WTC11 (cell line): ENCODE data around the gene PTPN2. TPM values are rescaled to one million over a fixed set of nuclear protein-coding genes. Genes with fewer than 3 reads are reported as not detected.

Experiments
- ATAC-seq: fragments of 200-7000 bp; cut with Tn5 transposase; 2 replicates; pipeline ENCODE4 v1.10.0; 2021; ENCODE audit warnings: mild to moderate bottlenecking, moderate library complexity
- CTCF ChIA-PET: fragments of 300-600 bp; sonication (Branson Sonifier 250); formaldehyde crosslinking; loops from one replicate; lab custom pipeline; 2021; ENCODE audit warnings: antibody characterized with exemption; lab: Charles Lee
- POLR2A ChIA-PET: fragments of 350-600 bp; sonication (Branson Sonifier 250); formaldehyde crosslinking; loops from one replicate; lab custom pipeline; 2021; ENCODE audit warnings: antibody characterized with exemption; lab: Charles Lee
- DNase-seq: peaks from one replicate; pipeline ENCODE4 v3.0.0; 2021; ENCODE audit warnings: low spot score
- H3K27ac Mint-ChIP-seq: 2 replicates; pipeline ENCODE4 v1.8.0; 2021; ENCODE audit warnings: mixed read lengths
- H3K27me3 Mint-ChIP-seq: 2 replicates; pipeline ENCODE4 v1.8.0; 2021; ENCODE audit warnings: low read depth, mild to moderate bottlenecking, moderate library complexity, mixed read lengths
- H3K36me3 Mint-ChIP-seq: 2 replicates; pipeline ENCODE4 v1.8.0; 2021; ENCODE audit warnings: mixed read lengths
- H3K4me1 Mint-ChIP-seq: 2 replicates; pipeline ENCODE4 v1.8.0; 2022; ENCODE audit warnings: mixed read lengths
- H3K4me3 Mint-ChIP-seq: 2 replicates; pipeline ENCODE4 v1.8.0; 2021; ENCODE audit warnings: mild to moderate bottlenecking, moderate library complexity, mixed read lengths
- H3K9me3 Mint-ChIP-seq: 2 replicates; pipeline ENCODE4 v1.8.0; 2021; ENCODE audit warnings: mixed read lengths
- ATF1 ChIP-seq: sonication (generic); formaldehyde crosslinking; IDR thresholded peaks from 2 replicates; pipeline ENCODE4 v1.8.1; 2023; ENCODE audit warnings: mild to moderate bottlenecking, moderate library complexity, missing genetic modification reagents
- FOXK1 ChIP-seq: sonication (generic); formaldehyde crosslinking; IDR thresholded peaks from 2 replicates; pipeline ENCODE4 v1.8.0; 2022; ENCODE audit warnings: mild to moderate bottlenecking, moderate library complexity, missing genetic modification reagents
- FOXP1 ChIP-seq: sonication (generic); formaldehyde crosslinking; IDR thresholded peaks from 2 replicates; pipeline ENCODE4 v1.8.0; 2022; ENCODE audit warnings: missing genetic modification reagents, mild to moderate bottlenecking, moderate library complexity, borderline replicate concordance
- GABPB1 ChIP-seq: sonication (generic); formaldehyde crosslinking; IDR thresholded peaks from 2 replicates; pipeline ENCODE4 v1.8.1; 2023; ENCODE audit warnings: mild to moderate bottlenecking, missing genetic modification reagents
- GTF2I ChIP-seq: fragments of 250-450 bp; sonication (Bioruptor Pico); conservative IDR thresholded peaks from 2 replicates; pipeline ENCODE4 v1.4.0; 2021; ENCODE audit warnings: mild to moderate bottlenecking
- HMGA2 ChIP-seq: fragments of 250-450 bp; sonication (Bioruptor Pico); IDR thresholded peaks from 2 replicates; pipeline ENCODE4 v1.4.0; 2021; ENCODE audit warnings: mild to moderate bottlenecking, moderate library complexity
- JAZF1 ChIP-seq: fragments of 250-450 bp; sonication (Bioruptor Pico); IDR thresholded peaks from 2 replicates; pipeline ENCODE4 v1.9.0; 2021; ENCODE audit warnings: moderate library complexity, mild to moderate bottlenecking, inconsistent platforms
- MXD4 ChIP-seq: fragments of 250-450 bp; sonication (Bioruptor Pico); IDR thresholded peaks from 2 replicates; pipeline ENCODE4 v1.8.0; 2021; ENCODE audit warnings: mild to moderate bottlenecking, moderate library complexity, borderline replicate concordance
- NFATC4 ChIP-seq: fragments of 250-450 bp; sonication (Bioruptor Pico); IDR thresholded peaks from 2 replicates; pipeline ENCODE4 v1.9.0; 2021; ENCODE audit warnings: mild to moderate bottlenecking
- NR3C1 ChIP-seq: sonication (generic); formaldehyde crosslinking; conservative IDR thresholded peaks from 2 replicates; pipeline ENCODE4 v1.8.1; 2023; ENCODE audit warnings: low read depth, mild to moderate bottlenecking, missing genetic modification reagents
- SOX15 ChIP-seq: fragments of 250-450 bp; sonication (Bioruptor Pico); IDR thresholded peaks from 2 replicates; pipeline ENCODE4 v1.9.0; 2021; ENCODE audit warnings: mild to moderate bottlenecking
- SP1 ChIP-seq: sonication (generic); formaldehyde crosslinking; conservative IDR thresholded peaks from 2 replicates; pipeline ENCODE4 v1.8.1; 2022; ENCODE audit warnings: missing genetic modification reagents
- ZBTB21 ChIP-seq: sonication (generic); formaldehyde crosslinking; IDR thresholded peaks from 2 replicates; pipeline ENCODE4 v1.8.1; 2023; ENCODE audit warnings: mild to moderate bottlenecking, missing genetic modification reagents, borderline replicate concordance
- ZNF396 ChIP-seq: fragments of 250-450 bp; sonication (Bioruptor Pico); IDR thresholded peaks from 2 replicates; pipeline ENCODE4 v1.8.0; 2021; ENCODE audit warnings: mild to moderate bottlenecking, moderate library complexity, borderline replicate concordance
- total RNA-seq: library from RNA; stranded (reverse); gene quantifications from 3 replicates; pipeline ENCODE4 v1.2.3, GENCODE V29; 2021
- TF ChIP-seq, protein P1 (sequence below): sonication (generic); formaldehyde crosslinking; IDR thresholded peaks from 2 replicates; pipeline ENCODE4 v1.8.1; 2023; ENCODE audit warnings: mild to moderate bottlenecking, missing genetic modification reagents
- TF ChIP-seq, protein P2 (sequence below): sonication (generic); formaldehyde crosslinking; IDR thresholded peaks from 2 replicates; pipeline ENCODE4 v1.8.0; 2022; ENCODE audit warnings: mild to moderate bottlenecking, missing genetic modification reagents
- TF ChIP-seq, protein P3 (sequence below): fragments of 250-450 bp; sonication (Bioruptor Pico); IDR thresholded peaks from 2 replicates; pipeline ENCODE4 v1.8.0; 2021; ENCODE audit warnings: mild to moderate bottlenecking
- TF ChIP-seq, protein P4 (sequence below): sonication (generic); formaldehyde crosslinking; IDR thresholded peaks from 2 replicates; pipeline ENCODE4 v1.8.0; 2023; ENCODE audit warnings: missing genetic modification reagents, mild to moderate bottlenecking, borderline replicate concordance
- TF ChIP-seq, protein P5 (sequence below): sonication (generic); formaldehyde crosslinking; IDR thresholded peaks from 2 replicates; pipeline ENCODE4 v1.8.1; 2023; ENCODE audit warnings: mild to moderate bottlenecking, missing genetic modification reagents, moderate library complexity
- TF ChIP-seq, protein P6 (sequence below): sonication (generic); formaldehyde crosslinking; IDR thresholded peaks from 2 replicates; pipeline ENCODE4 v1.8.1; 2022; ENCODE audit warnings: mild to moderate bottlenecking, moderate library complexity, missing genetic modification reagents

The PTPN2 gene
- total RNA-seq, 1 experiment from 2014 or later: 37.7 TPM

DNA sequence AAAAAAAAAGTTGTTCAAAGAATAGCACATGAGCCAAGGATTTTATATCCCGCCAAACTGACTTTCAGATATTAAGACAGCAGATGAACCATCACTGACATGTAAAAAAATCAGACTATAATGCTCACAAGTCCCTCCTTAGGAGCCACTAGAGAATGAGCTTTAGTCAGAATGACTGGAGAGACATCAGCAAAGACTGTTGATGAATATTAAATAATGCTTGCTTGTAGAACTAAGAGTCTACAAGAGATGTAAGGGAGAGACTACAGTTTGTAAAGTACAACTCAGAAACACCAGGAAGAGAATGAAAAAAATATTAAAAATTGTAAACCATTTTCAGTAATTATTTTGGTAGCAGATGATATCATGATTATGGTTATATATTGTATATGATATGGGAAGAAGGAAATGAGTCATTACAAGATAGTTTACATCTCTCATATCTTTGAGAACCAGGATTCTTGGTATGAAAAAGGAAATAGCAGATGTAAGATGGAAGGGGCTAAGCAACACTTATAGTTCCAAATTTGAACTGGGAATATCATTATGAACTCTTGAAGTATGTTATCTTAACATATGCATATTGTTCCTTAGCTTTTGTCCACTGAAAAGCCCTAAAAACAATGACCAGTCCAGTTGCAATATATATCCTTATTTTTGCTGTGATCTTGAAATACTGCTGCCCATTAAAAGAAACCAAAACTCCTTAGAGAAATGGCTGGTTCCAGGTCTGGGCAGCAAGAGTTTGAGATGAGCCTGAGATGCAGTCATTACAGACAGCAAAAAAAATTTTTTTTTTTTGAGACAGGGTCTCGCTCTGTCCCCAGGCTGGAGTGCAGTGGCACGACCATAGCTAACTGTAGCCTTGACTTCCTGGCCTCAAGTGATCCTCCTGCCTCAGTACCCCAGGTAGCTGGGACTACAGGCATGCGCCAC is 55.7 kb downstream of the PTPN2 start:
- Mint-ChIP-seq H3K4me1 (no peaks in the 10 kb centered on the region), H3K36me3 (peaks cover 47% of the 10 kb centered on the region), H3K27me3 (no peaks in the 10 kb centered on the region), H3K9me3 (peaks cover 13% of the 10 kb centered on the region), H3K4me3 (no peak overlapping the region), H3K27ac (no peak overlapping the region)
- no peak for TF ChIP-seq FOXP1
- no peak for TF ChIP-seq GABPB1 (CRISPR knock-in tag)
- TF ChIP-seq GTF2I (CRISPR knock-in tag): no peak
- no peak for TF ChIP-seq NR3C1
- no peak for TF ChIP-seq SP1 (CRISPR knock-in tag)
- TF ChIP-seq ZBTB21 (CRISPR knock-in tag): no peak
- TF ChIP-seq, protein P1, sequence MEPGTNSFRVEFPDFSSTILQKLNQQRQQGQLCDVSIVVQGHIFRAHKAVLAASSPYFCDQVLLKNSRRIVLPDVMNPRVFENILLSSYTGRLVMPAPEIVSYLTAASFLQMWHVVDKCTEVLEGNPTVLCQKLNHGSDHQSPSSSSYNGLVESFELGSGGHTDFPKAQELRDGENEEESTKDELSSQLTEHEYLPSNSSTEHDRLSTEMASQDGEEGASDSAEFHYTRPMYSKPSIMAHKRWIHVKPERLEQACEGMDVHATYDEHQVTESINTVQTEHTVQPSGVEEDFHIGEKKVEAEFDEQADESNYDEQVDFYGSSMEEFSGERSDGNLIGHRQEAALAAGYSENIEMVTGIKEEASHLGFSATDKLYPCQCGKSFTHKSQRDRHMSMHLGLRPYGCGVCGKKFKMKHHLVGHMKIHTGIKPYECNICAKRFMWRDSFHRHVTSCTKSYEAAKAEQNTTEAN (CRISPR knock-in tag): no peak
- no peak for TF ChIP-seq ZNF396
- TF ChIP-seq, protein P2, sequence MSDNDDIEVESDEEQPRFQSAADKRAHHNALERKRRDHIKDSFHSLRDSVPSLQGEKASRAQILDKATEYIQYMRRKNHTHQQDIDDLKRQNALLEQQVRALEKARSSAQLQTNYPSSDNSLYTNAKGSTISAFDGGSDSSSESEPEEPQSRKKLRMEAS (CRISPR knock-in tag): no peak
- no peak for TF ChIP-seq JAZF1
- TF ChIP-seq ATF1 (CRISPR knock-in tag): no peak
- TF ChIP-seq, protein P3, sequence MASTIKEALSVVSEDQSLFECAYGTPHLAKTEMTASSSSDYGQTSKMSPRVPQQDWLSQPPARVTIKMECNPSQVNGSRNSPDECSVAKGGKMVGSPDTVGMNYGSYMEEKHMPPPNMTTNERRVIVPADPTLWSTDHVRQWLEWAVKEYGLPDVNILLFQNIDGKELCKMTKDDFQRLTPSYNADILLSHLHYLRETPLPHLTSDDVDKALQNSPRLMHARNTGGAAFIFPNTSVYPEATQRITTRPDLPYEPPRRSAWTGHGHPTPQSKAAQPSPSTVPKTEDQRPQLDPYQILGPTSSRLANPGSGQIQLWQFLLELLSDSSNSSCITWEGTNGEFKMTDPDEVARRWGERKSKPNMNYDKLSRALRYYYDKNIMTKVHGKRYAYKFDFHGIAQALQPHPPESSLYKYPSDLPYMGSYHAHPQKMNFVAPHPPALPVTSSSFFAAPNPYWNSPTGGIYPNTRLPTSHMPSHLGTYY (CRISPR knock-in tag): no peak
- TF ChIP-seq FOXK1 (CRISPR knock-in tag): no peak
- TF ChIP-seq HMGA2: no peak
- no peak for TF ChIP-seq NFATC4 (CRISPR knock-in tag)
- TF ChIP-seq, protein P4, sequence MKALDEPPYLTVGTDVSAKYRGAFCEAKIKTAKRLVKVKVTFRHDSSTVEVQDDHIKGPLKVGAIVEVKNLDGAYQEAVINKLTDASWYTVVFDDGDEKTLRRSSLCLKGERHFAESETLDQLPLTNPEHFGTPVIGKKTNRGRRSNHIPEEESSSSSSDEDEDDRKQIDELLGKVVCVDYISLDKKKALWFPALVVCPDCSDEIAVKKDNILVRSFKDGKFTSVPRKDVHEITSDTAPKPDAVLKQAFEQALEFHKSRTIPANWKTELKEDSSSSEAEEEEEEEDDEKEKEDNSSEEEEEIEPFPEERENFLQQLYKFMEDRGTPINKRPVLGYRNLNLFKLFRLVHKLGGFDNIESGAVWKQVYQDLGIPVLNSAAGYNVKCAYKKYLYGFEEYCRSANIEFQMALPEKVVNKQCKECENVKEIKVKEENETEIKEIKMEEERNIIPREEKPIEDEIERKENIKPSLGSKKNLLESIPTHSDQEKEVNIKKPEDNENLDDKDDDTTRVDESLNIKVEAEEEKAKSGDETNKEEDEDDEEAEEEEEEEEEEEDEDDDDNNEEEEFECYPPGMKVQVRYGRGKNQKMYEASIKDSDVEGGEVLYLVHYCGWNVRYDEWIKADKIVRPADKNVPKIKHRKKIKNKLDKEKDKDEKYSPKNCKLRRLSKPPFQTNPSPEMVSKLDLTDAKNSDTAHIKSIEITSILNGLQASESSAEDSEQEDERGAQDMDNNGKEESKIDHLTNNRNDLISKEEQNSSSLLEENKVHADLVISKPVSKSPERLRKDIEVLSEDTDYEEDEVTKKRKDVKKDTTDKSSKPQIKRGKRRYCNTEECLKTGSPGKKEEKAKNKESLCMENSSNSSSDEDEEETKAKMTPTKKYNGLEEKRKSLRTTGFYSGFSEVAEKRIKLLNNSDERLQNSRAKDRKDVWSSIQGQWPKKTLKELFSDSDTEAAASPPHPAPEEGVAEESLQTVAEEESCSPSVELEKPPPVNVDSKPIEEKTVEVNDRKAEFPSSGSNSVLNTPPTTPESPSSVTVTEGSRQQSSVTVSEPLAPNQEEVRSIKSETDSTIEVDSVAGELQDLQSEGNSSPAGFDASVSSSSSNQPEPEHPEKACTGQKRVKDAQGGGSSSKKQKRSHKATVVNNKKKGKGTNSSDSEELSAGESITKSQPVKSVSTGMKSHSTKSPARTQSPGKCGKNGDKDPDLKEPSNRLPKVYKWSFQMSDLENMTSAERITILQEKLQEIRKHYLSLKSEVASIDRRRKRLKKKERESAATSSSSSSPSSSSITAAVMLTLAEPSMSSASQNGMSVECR (CRISPR knock-in tag): no peak
- no peak for TF ChIP-seq MXD4
- TF ChIP-seq SOX15 (CRISPR knock-in tag): no peak
- TF ChIP-seq, protein P5, sequence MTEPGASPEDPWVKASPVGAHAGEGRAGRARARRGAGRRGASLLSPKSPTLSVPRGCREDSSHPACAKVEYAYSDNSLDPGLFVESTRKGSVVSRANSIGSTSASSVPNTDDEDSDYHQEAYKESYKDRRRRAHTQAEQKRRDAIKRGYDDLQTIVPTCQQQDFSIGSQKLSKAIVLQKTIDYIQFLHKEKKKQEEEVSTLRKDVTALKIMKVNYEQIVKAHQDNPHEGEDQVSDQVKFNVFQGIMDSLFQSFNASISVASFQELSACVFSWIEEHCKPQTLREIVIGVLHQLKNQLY (CRISPR knock-in tag): no peak
- TF ChIP-seq, protein P6, sequence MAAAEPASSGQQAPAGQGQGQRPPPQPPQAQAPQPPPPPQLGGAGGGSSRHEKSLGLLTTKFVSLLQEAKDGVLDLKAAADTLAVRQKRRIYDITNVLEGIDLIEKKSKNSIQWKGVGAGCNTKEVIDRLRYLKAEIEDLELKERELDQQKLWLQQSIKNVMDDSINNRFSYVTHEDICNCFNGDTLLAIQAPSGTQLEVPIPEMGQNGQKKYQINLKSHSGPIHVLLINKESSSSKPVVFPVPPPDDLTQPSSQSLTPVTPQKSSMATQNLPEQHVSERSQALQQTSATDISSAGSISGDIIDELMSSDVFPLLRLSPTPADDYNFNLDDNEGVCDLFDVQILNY: no peak
- CTCF ChIA-PET: no interaction called here
- POLR2A ChIA-PET: no interaction called here
- no peak for ATAC-seq
- no peak for DNase-seq
